GM19467 (cell line): ENCODE results near the gene JHY.

ENCODE experiments used
- ATAC-seq: cut with Tn5 transposase; IDR thresholded peaks from one replicate; pipeline ENCODE4 v1.9.1; 2021; ENCODE audit warnings: mild to moderate bottlenecking, moderate library complexity; ENCODE audit not compliant: unreplicated experiment

The JHY gene

GRCh38 chr11:122869622-122870021 lies 12.9 kb upstream of the JHY start:
- ATAC-seq, result no peak

GRCh38 chr11:122871302-122871701 lies 11.3 kb upstream of the JHY start:
- no peak for ATAC-seq

DNA sequence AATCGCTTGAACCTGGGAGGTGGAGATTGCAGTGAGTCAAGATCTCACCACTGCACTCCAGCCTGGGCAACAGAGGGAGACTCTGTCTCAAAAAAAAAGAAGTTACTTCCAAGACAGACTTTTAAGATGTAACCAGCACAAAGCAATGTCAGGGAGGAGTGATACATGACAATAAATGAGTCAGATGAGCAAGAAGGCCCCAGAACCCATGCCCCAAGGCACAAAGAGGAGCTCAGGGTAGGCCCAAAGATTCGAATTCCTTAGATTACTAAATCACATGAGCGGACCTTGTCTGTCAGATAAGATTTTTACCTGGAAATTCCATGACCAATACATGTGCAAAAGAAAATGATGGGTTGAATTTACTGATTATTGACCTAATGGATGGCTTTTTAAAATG lies 10.5 kb upstream of the JHY start:
- ATAC-seq, result no peak

GRCh38 chr11:122874991-122875390 lies 7.6 kb upstream of the JHY start:
- no peak for ATAC-seq

- ATAC-seq, result no peak
These were observed 4.8 kb upstream of the JHY start for GRCh38 chr11:122877732-122878131.

DNA sequence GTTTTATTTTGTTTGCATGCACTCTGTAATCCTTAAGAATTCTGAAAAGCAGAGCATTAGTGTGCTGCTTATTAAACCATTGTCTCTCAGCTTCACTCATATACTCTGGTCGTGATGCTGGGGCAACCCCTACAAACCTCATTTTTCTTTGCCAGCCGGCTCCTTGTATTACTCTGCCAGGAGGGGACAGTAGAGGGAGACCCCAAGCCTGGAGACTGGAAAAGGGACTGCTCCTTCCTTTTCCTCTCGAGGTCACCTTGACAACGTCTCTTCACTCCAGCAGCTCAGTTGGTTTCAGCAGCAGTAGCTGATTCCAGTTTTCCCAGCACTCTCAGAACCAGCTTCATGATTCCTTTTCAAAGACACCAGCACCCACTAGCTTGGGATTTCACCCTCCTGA lies 2.8 kb upstream of the JHY start:
- no peak for ATAC-seq

DNA sequence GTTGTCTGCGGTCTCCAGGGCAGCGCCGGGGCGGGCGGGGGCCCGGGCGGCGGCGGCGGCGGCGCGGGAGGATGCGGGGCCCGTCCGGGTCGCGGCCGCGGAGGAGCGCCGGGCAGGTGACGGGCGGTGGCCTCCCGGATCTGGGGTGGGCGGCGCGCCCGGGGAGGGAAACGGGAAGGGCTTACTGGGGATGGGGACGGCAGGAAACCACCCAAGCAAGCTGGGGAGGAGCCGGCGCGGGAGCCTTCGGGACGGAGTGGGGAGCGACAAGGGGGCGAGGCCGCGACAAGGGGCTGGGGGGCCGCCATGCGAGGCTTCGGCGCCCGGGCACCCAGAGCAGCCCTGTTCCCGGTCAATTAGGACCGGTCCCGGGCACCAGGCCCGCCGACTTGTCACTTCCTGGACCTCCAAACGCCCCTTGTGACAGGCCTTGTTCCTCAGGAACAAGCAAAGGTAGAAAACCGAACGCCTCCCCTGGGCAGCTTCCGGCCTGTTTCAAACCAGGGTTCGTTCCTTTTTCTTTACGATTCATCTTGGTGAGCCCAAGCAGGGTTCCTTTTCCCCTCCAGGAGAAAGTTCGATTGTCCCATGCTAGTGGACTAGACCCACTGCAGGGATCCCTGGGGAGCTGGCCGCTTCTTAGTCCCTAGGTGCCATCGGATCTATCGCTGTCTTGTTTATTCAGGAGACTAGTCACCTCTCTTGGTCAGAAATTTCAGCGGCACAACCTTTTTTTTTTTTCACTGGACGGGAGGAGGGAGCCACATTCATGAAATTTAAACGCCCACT lies 492 bp downstream of the JHY start:
- no peak for ATAC-seq

DNA sequence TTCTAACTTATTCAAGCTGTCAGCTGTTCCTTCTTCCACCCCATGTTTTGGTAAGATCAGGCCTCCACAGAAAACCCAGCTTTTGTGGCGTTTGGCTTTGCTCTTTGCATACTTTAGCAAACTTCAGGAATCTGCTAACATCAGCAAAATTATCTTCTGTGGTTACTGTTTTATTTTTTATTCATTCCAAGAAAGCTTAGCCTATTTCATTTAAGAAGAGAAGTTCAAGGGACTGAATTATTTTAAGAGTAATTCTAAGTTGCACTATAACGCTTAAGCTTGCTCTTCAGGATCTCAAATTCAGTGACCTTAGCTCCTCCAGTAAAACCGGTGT lies 1.1 kb downstream of the JHY start:
- ATAC-seq, result no peak

- no peak for ATAC-seq
These were observed 5.6 kb downstream of the JHY start for GRCh38 chr11:122888162-122888561.

DNA sequence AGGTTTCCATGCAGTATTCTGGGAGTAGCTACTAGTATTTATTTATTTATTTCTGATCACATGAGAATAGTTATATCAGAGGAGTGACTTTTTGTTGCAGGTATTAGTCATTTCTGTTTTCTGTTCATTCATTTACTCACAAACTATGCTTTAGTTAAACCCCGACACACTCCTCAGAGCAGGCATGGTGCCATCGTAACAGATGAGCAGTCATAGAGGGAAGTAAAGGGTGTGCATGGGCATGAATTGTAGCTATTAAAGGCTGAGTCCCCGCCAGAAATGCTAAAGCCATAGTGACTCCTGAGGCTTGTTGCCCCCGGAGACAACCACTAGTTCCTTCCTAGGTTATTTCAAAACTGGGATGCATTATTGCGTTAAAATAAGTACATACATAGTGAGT lies 10.6 kb downstream of the JHY start:
- ATAC-seq, result no peak

- ATAC-seq, result no peak
These were observed 13.0 kb downstream of the JHY start for GRCh38 chr11:122895563-122895962.

DNA sequence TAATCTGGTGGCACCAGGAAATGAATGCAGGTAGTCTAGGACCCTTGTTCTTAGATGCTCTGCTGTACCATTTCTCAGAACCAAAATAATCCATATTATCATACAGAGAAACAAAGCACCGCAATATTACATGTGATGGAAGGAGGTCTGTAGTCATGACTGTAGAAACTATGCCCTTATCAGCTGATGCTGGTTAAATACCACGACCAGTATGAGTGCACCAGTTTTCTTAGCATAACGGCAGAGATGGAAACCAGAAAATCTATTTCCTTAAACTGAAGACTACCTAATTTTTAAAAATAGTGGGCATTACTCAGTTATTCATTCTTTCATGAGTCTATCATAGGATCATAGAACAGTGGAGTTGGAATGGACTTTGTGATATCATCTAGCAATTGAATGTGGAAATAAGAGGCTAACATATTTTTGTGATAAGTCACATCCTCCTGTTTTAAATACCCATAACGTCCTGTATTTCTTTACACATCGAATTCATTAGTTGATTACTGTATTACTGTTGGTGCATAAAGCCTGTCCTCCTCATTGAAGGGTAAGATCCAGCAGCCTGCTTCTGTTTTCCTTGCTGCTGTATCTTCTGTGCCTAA lies 15.1 kb downstream of the JHY start:
- no peak for ATAC-seq

DNA sequence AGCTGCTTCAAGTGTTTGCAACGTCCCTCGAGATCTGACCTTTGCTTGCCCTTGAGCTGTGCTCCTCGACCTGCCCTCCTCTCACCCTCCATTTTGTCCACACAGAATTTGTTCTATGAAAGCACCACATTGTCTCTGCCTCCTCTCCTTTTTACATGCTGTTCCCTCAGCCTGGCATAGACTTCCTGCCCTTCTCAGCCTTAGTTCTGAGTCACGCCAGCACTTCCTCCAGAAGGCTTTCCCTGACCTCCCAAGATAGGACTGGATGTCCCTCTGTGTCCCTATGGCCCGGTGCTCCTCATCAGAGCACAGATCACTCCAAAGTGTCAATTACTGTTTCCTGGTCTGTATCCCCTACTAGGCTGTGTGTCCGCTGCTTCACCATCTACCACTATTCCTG lies 16.2 kb downstream of the JHY start:
- no peak for ATAC-seq

DNA sequence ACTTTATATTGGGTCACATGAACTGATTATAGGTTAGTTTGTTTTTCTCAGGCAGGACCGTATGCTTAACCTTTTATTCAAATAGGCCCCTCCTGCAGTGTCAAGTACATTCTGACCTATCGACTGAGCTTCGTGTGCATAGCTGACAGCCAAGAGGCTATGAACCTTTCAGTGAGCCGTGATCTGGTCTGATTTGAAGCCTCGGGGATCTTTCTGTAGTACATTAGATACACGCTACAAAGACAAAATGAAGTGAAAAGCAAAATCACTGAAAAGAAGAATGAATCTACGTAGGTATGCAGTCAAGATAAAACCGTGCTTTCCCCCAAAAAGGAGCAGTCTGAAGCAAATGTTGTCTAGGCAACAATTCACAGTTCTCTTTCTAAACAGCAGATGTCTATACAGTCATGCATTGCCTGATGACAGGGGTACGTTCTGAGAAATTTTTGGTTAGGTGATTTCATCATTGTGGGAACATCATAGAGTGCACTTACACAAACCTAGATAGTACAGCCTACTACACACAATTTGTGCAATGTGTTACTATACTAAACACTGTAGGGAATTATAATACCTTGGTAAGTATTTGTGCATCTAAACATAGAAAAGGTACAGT lies 18.1 kb downstream of the JHY start:
- ATAC-seq, result no peak

- no peak for ATAC-seq
These were observed 20.4 kb downstream of the JHY start for GRCh38 chr11:122902951-122903350.

DNA sequence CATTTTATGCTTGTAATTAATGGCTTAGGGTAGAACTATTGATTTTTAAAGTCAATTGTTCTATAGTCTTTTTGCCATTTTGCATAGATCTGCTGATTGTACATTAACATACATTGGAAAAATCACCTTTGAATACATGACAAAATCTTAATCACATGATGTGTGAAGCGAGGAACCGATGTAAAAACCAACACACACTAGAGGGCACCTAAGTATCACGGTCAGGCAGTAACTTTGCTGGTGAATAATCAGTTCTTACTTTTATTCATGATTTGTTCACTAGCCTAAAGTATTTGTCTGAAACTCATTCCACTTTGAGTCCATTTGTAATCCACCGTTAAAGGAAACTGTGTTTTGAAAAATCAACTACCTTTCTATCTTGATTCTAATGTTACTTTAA lies 28.2 kb downstream of the JHY start:
- ATAC-seq, result no peak

DNA sequence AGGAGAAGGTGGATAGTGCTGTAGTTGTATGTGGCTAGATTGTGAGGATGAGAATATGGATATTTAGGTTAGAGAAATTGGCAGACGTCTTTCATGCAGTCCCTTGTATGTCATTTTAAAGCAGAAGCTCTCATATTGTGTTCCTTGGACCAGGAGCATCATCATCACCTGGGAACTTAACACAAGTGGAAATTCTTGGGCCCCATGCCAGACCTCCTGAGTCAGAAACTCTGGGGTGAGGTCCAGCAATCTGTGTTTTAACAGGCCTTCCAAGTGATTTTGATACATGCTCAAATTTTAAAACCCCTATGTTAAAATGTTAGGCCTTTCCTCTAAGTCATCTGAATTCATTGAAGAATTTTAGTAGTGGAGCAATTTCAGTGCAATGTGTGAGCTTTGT lies 34.8 kb downstream of the JHY start:
- no peak for ATAC-seq

DNA sequence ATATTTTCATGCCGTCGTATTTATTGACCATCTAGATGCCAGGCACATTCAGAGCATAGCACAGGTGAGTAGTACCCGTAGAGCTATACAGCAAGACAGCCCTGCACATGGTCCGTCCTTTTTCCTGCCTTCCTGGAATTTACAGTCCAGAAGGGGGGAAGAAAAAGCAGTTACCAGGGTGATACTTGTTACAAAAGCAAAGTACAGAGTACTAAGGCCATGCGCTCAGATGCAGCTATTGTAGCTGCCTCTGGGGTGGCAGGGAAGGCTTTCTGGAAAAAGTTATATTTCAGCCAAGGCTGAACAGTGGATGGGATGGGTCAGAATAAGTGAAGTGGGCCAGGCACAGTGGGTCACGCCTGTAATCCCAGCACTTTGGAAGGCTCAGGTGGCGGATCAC lies 36.2 kb downstream of the JHY start:
- ATAC-seq, result no peak

- no peak for ATAC-seq
These were observed 38.0 kb downstream of the JHY start for GRCh38 chr11:122920579-122920978.

DNA sequence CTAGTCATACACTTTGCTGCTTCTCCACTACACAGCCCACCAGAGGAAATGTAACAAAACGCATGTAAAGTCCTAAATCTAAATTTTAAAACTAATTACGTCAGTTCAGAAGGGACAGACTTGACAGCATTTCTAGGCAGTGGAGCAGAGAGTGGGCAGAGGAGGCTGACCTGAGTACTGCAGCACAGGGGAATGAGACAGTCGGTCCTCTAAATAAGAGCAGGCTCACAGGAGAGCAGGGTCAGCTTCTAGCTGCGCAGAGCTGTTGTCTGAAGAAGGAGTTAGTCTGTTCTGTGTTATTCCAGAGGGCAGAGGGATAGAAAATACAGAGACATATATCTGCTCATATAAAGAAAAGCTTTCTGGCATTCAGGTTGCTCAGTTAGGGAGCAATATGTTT lies 40.3 kb downstream of the JHY start:
- no peak for ATAC-seq

- ATAC-seq, result no peak
These were observed 40.7 kb downstream of the JHY start for GRCh38 chr11:122923302-122923701.

DNA sequence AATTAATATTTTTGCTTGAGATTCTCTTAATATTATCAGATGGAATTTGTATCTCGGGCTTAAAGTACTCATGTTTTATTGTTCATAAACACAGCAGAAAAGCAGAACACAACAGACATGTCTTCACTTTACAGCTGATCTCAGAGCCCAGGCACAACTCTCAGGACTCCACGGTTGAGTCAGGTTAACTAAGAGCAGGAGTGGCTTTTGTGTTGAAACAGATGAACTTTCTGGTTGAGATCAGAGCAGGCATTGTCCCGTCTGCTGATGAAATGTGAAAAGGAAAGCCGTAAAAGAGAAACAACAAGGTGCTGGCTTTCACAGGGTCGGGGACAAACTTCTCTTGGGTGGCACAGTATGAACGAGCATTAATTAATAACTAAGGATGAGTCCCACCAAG lies 49.0 kb downstream of the JHY start:
- no peak for ATAC-seq

GRCh38 chr11:122933416-122933815 lies 50.9 kb downstream of the JHY start:
- ATAC-seq, result no peak
